Left lung (tissue), 10 donors: Measurements from ENCODE around the gene HINT1. TPM values are rescaled to one million over a fixed set of nuclear protein-coding genes. Genes with fewer than 3 reads are reported as not detected.

ENCODE experiments used
- ATAC-seq: fragments of 200-7000 bp; cut with Tn5 transposase; one replicate; pipeline ENCODE4 v1.9.1; 2020; ENCODE audit warnings: moderate library complexity
- DNase-seq, 4 donors: peaks; one replicate each; pipeline ENCODE4 v3.0.0-alpha.2; 2013 to 2020
- H3K27ac ChIP-seq, 2 donors: fragments of 200-600 bp; sonication (generic) in 1 of 2; one replicate each; pipeline versions ENCODE4 v1.5.0 to v1.8.0; 2020 to 2021
- H3K27me3 ChIP-seq, 2 donors: fragments of 200-600 bp; sonication (generic) in 1 of 2; one replicate each; pipeline versions ENCODE4 v1.5.0 to v1.8.0; 2020 to 2021
- H3K36me3 ChIP-seq, 2 donors: fragments of 200-600 bp; sonication (generic) in 1 of 2; one replicate each; pipeline versions ENCODE4 v1.5.0 to v1.8.0; 2020 to 2021
- H3K4me1 ChIP-seq, 2 donors: fragments of 200-600 bp; one replicate each; pipeline ENCODE4 v1.8.0; 2021
- H3K4me3 ChIP-seq, 2 donors: fragments of 200-600 bp; sonication (generic) in 1 of 2; one replicate each; pipeline versions ENCODE4 v1.5.0 to v1.8.0; 2020 to 2021; ENCODE audit warnings: mild to moderate bottlenecking in 1 of 2
- H3K9me3 ChIP-seq, 2 donors: fragments of 200-600 bp; sonication (generic) in 1 of 2; one replicate each; pipeline versions ENCODE4 v1.5.0 to v1.8.0; 2020 to 2021
- CTCF ChIP-seq, 2 donors: fragments of 200-600 bp; sonication (generic) in 1 of 2; IDR thresholded peaks; one replicate each; pipeline versions ENCODE4 v1.5.0 to v1.8.0; 2021; ENCODE audit warnings: antibody characterized with exemption in 2 of 2
- intact Hi-C, 2 donors: fragments of 100-400 bp; cut with DNase I; formaldehyde crosslinking; loops; one replicate each; pipeline versions ENCODE4 v1.11.2 to v1.14.2; 2022
- polyA plus RNA-seq, 6 donors: library from polyadenylated mRNA; unstranded; fragments of 120-200 nt; gene quantifications; one replicate each; pipeline ENCODE4 v1.2.1, GENCODE V29; 2013; ENCODE audit not compliant: insufficient read length in 6 of 6
- total RNA-seq, 2 donors: library from RNA; stranded (reverse); fragmentation: NEBNext Ultra II Directional; extraction: Animal tissue kit (Norgen Biotek cat#: 25700); gene quantifications; one replicate each; pipeline ENCODE4 v1.2.1, GENCODE V29; 2021
- donor health status: DM: no; HTN: yes; CAD: no.
- donor health status: DM: no; HTN: no; CAD: no.

The HINT1 gene
- total and polyA plus RNA-seq, 8 donors, result 168 to 298 (median 278) TPM

GRCh38 chr5:131109540-131110255, 55.4 kb downstream of the HINT1 start:
- no peak overlapping the region for H3K4me3 ChIP-seq
- DNase-seq (peak in 1 of 4 donors; percentile 47), ATAC-seq (peak; percentile 94)
- peaks cover 0 to 3% of the 10 kb centered on the region in 2 donors for H3K4me1 ChIP-seq
- intact Hi-C loops, result no loop called here
- peak; percentile 64 to 78 for TF ChIP-seq CTCF (IDR thresholded peaks at IDR 0.05)
- no peaks in the 10 kb centered on the region for H3K27me3 ChIP-seq
- no peak overlapping the region for H3K27ac ChIP-seq
- no peaks in the 10 kb centered on the region for H3K36me3 ChIP-seq
- no peaks in the 10 kb centered on the region for H3K9me3 ChIP-seq

Other genes starting within 250 kb of the HINT1 start
- 1 to 10 TPM; 6.7 to 7.9 TPM for gene LYRM7, start 5.7 kb upstream of the HINT1 start, total RNA-seq
- gene LYRM7, start 5.7 kb upstream of the HINT1 start, polyA plus RNA-seq, result 10 to 100 TPM; 11.2 to 17.5 (median 14.1) TPM
- gene CDC42SE2, start 98.8 kb upstream of the HINT1 start, total RNA-seq, result 10 to 100 TPM; 28.1 to 37.5 TPM
- gene CDC42SE2, start 98.8 kb upstream of the HINT1 start, polyA plus RNA-seq, result 10 to 100 TPM; 29.8 to 36.7 (median 33.4) TPM